WERI-Rb-1 (cell line): Measurements from ENCODE around the gene LINC01488.

ENCODE experiments used
- DNase-seq: peaks from one replicate; pipeline ENCODE4 v3.0.0-alpha.2; 2020
- H3K27ac ChIP-seq: fragments of 250-450 bp; sonication (Bioruptor Pico); 2 replicates; pipeline ENCODE4 v1.5.1; 2020; ENCODE audit warnings: mild to moderate bottlenecking, moderate library complexity
- H3K27me3 ChIP-seq: fragments of 250-450 bp; sonication (Bioruptor Pico); 2 replicates; pipeline ENCODE4 v1.5.1; 2021; ENCODE audit warnings: mild to moderate bottlenecking, low read depth, moderate library complexity; ENCODE audit not compliant: insufficient read depth, severe bottlenecking
- H3K36me3 ChIP-seq: fragments of 250-450 bp; sonication (Bioruptor Pico); 2 replicates; pipeline ENCODE4 v1.5.1; 2020; ENCODE audit warnings: mild to moderate bottlenecking, moderate library complexity
- H3K4me3 ChIP-seq: 2 replicates; pipeline ENCODE4 v1.5.1; 2011; ENCODE audit warnings: low read depth, mild to moderate bottlenecking, control low read depth, low read length
- H3K9me3 ChIP-seq: fragments of 250-450 bp; sonication (Bioruptor Pico); 2 replicates; pipeline ENCODE4 v1.5.1; 2021; ENCODE audit warnings: mild to moderate bottlenecking, moderate library complexity; ENCODE audit not compliant: severe bottlenecking
- TF ChIP-seq, protein P1 (sequence below): IDR thresholded peaks from 2 replicates; pipeline ENCODE4 v1.5.1; 2011; ENCODE audit warnings: low read depth, mild to moderate bottlenecking, control low read depth, inconsistent platforms, low read length

The LINC01488 gene

GRCh38 chr11:69459848-69460539, 21.5 kb upstream of the LINC01488 start:
- TF ChIP-seq, protein P1, sequence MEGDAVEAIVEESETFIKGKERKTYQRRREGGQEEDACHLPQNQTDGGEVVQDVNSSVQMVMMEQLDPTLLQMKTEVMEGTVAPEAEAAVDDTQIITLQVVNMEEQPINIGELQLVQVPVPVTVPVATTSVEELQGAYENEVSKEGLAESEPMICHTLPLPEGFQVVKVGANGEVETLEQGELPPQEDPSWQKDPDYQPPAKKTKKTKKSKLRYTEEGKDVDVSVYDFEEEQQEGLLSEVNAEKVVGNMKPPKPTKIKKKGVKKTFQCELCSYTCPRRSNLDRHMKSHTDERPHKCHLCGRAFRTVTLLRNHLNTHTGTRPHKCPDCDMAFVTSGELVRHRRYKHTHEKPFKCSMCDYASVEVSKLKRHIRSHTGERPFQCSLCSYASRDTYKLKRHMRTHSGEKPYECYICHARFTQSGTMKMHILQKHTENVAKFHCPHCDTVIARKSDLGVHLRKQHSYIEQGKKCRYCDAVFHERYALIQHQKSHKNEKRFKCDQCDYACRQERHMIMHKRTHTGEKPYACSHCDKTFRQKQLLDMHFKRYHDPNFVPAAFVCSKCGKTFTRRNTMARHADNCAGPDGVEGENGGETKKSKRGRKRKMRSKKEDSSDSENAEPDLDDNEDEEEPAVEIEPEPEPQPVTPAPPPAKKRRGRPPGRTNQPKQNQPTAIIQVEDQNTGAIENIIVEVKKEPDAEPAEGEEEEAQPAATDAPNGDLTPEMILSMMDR = no peak
- no peak for DNase-seq
- Histone ChIP-seq H3K27me3 (peaks cover 44% of the 10 kb centered on the region), H3K27ac (no peak overlapping the region), H3K4me3 (no peak overlapping the region), H3K9me3 (peaks cover 7% of the 10 kb centered on the region), H3K36me3 (no peaks in the 10 kb centered on the region)

GRCh38 chr11:69460540-69461257, 20.8 kb upstream of the LINC01488 start:
- TF ChIP-seq, protein P1 = no peak
- Histone ChIP-seq H3K27me3 (peaks cover 51% of the 10 kb centered on the region), H3K27ac (no peak overlapping the region), H3K36me3 (no peaks in the 10 kb centered on the region), H3K4me3 (no peak overlapping the region), H3K9me3 (peaks cover 7% of the 10 kb centered on the region)
- DNase-seq = no peak

GRCh38 chr11:69461272-69461962, 20.0 kb upstream of the LINC01488 start:
- TF ChIP-seq, protein P1 = no peak
- Histone ChIP-seq H3K27me3 (peaks cover 56% of the 10 kb centered on the region), H3K27ac (no peak overlapping the region), H3K4me3 (no peak overlapping the region), H3K36me3 (no peaks in the 10 kb centered on the region), H3K9me3 (peaks cover 7% of the 10 kb centered on the region)
- DNase-seq = no peak

- no peak for DNase-seq
- peaks cover 58% of the 10 kb centered on the region for H3K27me3 ChIP-seq
- H3K9me3 ChIP-seq = peaks cover 7% of the 10 kb centered on the region
- H3K36me3 ChIP-seq = no peaks in the 10 kb centered on the region
- no peak overlapping the region for H3K4me3 ChIP-seq
- TF ChIP-seq, protein P1 = no peak
- no peak overlapping the region for H3K27ac ChIP-seq
Measured at GRCh38 chr11:69462106-69462951, 19.1 kb upstream of the LINC01488 start.

DNA sequence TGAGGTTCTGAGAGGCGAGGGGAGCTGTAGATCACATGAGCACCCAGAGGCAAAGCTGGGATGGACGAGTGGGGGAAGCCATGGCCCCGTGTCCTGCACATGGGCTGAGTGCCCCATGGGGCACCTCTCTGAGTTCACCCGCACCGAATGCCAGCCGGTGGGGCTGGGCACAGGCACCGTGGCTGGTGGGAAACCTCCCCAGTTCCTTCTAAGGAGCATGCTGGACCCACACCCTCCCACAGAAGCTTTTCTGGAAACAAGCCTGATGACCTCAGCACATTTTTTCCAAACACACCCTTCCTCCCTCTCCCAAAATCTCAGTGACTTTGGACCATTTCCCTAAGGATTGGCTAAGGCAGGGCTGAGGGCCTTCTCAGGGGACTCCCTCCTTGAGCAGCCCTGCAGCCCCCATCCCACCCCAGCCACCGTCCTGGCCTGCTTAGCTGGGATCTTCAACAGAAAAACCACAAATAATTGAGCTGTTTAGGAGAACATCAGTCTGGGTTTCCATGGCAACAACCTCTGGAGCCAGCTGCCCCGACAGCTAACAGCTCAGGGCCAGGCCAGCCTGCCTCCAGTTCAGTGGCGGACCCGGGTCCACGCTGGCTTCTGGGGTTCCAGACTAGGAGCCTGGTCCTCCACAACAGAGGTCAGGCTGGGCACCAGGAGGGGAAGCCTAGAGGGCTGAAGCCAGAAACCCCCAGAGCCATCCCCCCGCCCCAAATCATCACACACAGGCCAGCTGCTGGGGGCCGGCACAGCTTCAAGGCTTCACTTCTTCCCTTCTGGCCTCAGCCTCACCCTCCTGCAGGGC, 18.1 kb upstream of the LINC01488 start:
- no peaks in the 10 kb centered on the region for H3K9me3 ChIP-seq
- DNase-seq = no peak
- peaks cover 63% of the 10 kb centered on the region for H3K27me3 ChIP-seq
- TF ChIP-seq, protein P1 = no peak
- H3K27ac ChIP-seq = no peak overlapping the region
- H3K36me3 ChIP-seq = no peaks in the 10 kb centered on the region
- no peak overlapping the region for H3K4me3 ChIP-seq
